Lung microvascular endothelial cell (primary cell): Measurements from ENCODE around the gene CYB5R2. TPM values are rescaled to one million over a fixed set of nuclear protein-coding genes. Genes with fewer than 3 reads are reported as not detected.

ENCODE experiments used
- DNase-seq, 2 donors: peaks; one replicate each; pipeline versions ENCODE4 v3.0.0 to v3.0.0-alpha.2; 2010; ENCODE audit warnings: low read depth in 2 of 2
- total RNA-seq: library from RNA; depleted of rRNA; stranded (reverse); fragments of >200 nt; gene quantifications from 2 replicates; pipeline ENCODE4 v1.2.1, GENCODE V29; 2014

Gene CYB5R2
- total RNA-seq, 1 donor from 2014 or later: under 0.01 TPM

GRCh38 chr11:7638710-7639642 lies 34.3 kb downstream of the CYB5R2 start:
- no peak for DNase-seq

DNA sequence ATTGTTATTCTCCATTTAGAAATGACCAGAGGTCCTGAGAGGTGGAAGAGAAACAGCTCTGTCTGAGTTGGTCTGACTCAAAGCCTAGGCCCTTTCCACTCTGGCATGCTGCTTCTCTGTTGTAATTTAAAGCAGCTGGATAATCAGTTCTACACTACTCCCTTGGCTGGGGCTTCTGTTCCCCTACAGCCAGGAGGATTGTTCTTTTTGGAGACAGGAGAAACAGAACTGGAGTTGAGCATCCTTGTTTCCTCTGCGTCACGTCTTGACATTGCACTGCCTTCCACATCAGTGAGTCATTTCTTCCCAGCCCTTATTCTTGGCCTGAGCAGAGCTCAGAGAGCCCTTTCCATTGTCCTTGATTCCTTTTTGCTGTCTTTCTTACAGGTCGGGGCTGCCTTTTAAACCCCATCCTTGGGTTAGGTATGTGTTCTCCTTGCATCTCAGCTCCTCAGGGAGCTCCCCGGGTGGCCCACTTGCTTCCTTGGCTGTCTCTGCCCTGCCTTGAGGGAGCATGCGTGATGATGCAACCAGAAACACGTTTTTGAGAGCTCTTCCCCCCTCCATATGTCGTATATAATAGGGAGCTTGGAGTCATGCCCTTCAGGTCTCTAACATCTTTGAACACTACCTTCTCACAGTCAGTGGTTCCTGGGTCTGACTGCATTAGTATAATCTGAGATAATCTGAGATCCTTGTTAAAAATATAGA lies 35.7 kb downstream of the CYB5R2 start:
- peak in 1 of 2 donors; percentile 55 for DNase-seq

DNA sequence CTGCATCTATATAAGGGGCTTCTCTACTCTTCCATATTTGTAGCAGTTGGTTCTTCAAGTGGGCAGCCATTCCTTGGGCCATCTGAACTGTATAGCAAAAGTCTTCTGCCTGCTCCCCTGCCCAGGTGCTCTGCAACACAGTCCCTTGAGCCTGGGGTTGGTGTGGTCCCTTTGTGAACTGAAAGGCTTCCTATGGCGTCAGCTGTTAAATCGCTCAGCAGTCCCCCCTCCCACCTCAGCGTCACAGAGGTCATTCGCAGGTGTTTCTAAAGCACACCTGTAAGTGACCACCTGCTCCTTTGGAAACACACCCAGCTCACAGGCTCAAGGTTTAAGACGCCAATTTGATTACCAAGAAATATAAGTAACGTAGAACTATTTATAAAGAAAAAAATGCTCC lies 37.0 kb downstream of the CYB5R2 start:
- no peak for DNase-seq

DNA sequence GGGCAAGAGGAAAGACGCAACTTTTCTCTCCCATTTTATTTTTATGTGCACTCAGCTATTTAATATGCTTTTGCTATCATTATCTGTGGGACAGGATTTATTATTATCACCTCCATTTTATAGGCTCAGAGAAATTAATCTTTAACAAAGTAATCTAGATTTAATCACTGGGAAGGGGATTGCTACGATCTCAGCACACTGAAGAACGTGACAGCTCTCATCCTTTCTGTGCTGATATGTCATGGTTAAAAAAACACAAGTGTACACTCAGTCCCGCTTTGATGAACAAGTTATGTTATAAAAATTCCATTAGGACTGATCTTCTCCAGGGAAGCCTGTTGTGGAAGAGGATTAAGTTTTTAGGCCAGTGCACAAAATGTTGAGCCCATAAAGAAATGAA lies 37.6 kb downstream of the CYB5R2 start:
- DNase-seq: no peak

DNA sequence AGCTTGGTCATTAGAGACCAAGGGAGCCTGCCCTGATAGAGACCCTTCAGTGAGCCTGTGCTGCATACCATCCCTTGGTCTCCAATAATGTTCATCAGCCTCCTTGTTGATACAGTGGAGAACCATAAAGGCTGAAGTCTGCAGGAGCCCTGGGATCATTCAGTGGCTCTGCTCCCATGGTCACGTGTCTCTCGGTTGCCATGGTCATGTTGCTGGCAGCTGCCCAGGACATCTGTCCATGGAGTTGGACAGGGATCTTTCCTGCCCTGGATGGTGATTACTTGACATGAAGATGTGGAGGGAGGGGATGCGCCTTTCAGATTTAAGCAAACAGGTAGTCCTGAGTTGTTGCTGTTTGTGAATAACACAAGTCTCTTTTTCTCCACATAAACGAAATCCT lies 38.2 kb downstream of the CYB5R2 start:
- DNase-seq: no peak

DNA sequence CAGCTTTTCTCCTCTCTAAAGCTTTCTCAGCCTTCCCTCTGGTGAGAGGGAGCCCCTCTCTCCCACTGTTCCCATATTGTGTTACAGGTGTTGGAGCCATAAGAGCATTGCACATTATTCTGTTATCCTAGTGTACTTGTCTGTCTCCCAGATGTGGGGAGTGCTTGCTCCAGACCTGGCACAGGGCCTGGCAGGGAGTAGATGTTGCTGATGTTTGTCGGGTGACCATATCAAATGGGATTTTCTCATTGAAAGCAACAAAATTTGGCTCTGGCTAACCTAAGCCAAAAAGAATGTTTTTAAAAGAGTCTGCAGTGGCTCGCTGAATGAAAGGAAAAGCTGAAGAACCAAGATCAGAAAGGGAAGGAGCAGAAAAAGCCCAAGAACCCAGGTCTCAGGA lies 41.1 kb downstream of the CYB5R2 start:
- no peak for DNase-seq

DNA sequence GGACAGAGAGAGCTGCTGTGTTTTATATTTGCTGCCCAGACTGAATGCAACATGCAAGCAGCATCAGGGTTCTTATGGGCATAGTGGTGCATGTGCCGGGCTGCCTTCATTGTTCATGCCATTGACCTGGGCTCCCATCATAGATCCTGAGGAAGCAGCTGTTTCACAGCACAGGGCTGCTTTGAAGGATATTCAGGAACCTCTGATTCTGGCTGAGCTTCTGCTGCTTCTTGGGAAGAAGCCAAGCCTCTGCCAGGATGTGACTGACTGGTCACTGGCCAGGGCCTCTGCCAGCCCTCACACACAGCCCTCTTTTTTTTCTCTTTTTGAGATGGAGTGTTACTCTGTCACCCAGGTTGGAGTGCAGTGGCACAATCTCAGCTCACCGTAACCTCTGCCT lies 43.3 kb downstream of the CYB5R2 start:
- DNase-seq: peak in 1 of 2 donors; percentile 49

GRCh38 chr11:7628660-7629059 lies 44.6 kb downstream of the CYB5R2 start:
- DNase-seq: no peak

DNA sequence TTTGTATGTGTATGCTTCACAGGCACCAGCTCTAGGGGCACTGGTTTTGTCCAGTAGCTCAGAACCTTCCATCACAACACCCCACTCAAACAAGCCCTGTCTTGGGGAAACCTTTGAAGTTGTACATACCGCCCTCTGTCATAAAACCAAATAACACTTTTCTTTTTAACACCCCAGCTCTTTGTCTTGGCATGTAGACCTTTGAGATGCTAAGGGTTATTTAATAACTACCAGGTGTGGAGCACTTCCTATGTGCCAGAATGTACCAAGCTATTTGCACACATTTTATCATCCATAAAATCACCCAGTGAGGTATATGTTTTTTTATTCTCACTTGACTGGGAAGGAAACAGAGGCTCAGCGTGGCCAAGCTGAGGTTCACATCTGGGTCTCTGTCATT lies 50.6 kb downstream of the CYB5R2 start:
- no peak for DNase-seq

DNA sequence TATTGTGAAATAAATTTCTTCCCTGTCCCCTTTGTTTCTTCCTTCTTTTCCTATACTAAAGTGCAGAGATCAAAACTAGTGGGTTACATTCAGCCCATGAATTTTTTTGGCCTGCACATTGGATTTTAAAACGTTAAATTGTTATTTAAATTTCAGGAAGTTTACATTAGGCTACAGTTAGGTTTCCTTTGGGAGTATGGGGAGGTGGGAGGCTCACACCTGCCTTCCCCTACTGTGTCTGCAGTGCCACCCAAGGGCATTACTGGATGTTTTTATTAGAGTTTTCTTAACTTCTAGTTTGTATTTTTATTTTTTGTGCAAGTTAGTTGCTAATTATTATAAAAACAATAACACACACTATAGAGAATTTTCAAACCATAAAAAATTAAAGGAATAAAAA lies 51.7 kb downstream of the CYB5R2 start:
- DNase-seq: no peak

- no peak for DNase-seq
Measured at GRCh38 chr11:7621090-7621489, 52.2 kb downstream of the CYB5R2 start.

GRCh38 chr11:7619322-7619721 lies 54.0 kb downstream of the CYB5R2 start:
- DNase-seq: no peak

DNA sequence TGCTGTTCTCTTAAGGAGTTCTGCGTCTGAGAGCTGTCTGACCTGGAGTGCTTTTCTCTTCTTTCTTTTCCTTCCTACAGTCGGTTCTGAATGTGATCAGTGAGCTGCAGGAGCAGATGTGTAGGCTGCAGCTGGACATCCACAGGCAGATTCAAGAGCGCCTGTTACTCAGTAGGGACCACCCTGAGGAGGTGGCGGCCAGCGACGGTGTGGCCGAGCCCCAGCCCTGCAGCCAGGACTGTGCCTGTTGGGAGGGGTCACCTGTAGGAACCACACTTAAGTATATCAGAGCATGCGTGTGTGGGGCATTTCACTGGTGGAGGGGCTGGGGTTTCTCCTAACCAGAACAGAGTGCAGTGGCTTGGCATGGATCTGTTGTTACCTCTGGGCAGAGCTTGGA lies 56.3 kb downstream of the CYB5R2 start:
- no peak for DNase-seq

Other genes starting within 250 kb of the CYB5R2 start
- gene OLFML1, start 188.0 kb downstream of the CYB5R2 start, total RNA-seq: under 0.01 TPM in 1 of 2 replicates, not detected in the other
- 2.0 and 5.2 TPM in 2 replicates for gene PPFIBP2, start 159.5 kb downstream of the CYB5R2 start, total RNA-seq
- gene OVCH2, start 33.0 kb upstream of the CYB5R2 start, total RNA-seq: not detected in 2 replicates
- not detected in 2 replicates for gene OR5P2, start 123.4 kb upstream of the CYB5R2 start, total RNA-seq
- gene OR5P3, start 157.3 kb upstream of the CYB5R2 start, total RNA-seq: not detected in 2 replicates